HCT116 (cell line): ENCODE results near the gene HMCN2. TPM values are rescaled to one million over a fixed set of nuclear protein-coding genes. Genes with fewer than 3 reads are reported as not detected.

ENCODE experiments used
- ATAC-seq: fragments of 200-7000 bp; cut with Tn5 transposase; 2 replicates; pipeline ENCODE4 v1.9.1; 2020; ENCODE audit warnings: mild to moderate bottlenecking, moderate library complexity
- BruUV-seq: library from RNA; stranded (reverse); fragments of 400-500 nt; replicated peaks from 2 replicates; lab custom pipeline; 2021; lab: Mats Ljungman, UMichigan
- CTCF ChIA-PET: fragments of 300-600 bp; sonication (Branson Sonifier 250); formaldehyde crosslinking; loops from one replicate; lab custom pipeline; 2021; ENCODE audit warnings: antibody characterized with exemption; lab: Charles Lee
- POLR2A ChIA-PET: fragments of 300-600, 350-600 bp; sonication (Branson Sonifier 250); formaldehyde crosslinking; loops from one replicate; lab custom pipeline; 2021; ENCODE audit warnings: antibody characterized with exemption; lab: Charles Lee
- RAD21 ChIA-PET, 2 experiments: fragments of 300-600 bp; sonication (Branson Sonifier 250); formaldehyde crosslinking; loops; one replicate each; lab custom pipeline; 2023; ENCODE audit warnings: low total read pairs in 2 of 2; ENCODE audit not compliant: uncharacterized antibody in 2 of 2, unreplicated experiment in 2 of 2, low non-redundant PET in 1 of 2; lab: Charles Lee
- DNase-seq: peaks from one replicate; pipeline ENCODE4 v3.0.0-alpha.2; 2010; ENCODE audit warnings: low read depth, low spot score
- H2AFZ ChIP-seq: fragments of 200-600 bp; shearing (Covaris generic), sonication (generic); 2 replicates; pipeline ENCODE4 v1.6.1; 2017; ENCODE audit warnings: low read depth, mixed run types, mixed read lengths, antibody characterized with exemption, low read length; ENCODE audit not compliant: poor library complexity, severe bottlenecking
- H3K27ac ChIP-seq: 2 replicates; pipeline ENCODE4 v1.5.1; 2012; ENCODE audit warnings: low read depth, low read length
- H3K27me3 ChIP-seq: fragments of 200-600 bp; sonication (generic); 2 replicates; pipeline ENCODE4 v1.6.1; 2016; ENCODE audit warnings: mixed run types, low read length, mixed read lengths; ENCODE audit not compliant: insufficient read depth
- H3K36me3 ChIP-seq, 2 experiments: fragments of 200-500 bp in 1 of 2; fragments of 200-600 bp in 1 of 2; sonication (Bioruptor generic) in 1 of 2; sonication (generic) in 1 of 2; 2 replicates each; pipeline versions ENCODE4 v1.5.1 to v1.6.1; 2014 to 2016; ENCODE audit warnings: low read length in 2 of 2, inconsistent platforms in 1 of 2, mixed read lengths in 1 of 2, mixed run types in 1 of 2; ENCODE audit not compliant: insufficient read depth in 2 of 2, control insufficient read depth in 1 of 2
- H3K4me1 ChIP-seq, 2 experiments: fragments of 200-600 bp in 1 of 2; sonication (generic) in 1 of 2; 2 replicates each; pipeline versions ENCODE4 v1.5.1 to v1.6.1; 2012 to 2017; ENCODE audit warnings: low read length in 2 of 2, inconsistent platforms in 1 of 2, mild to moderate bottlenecking in 1 of 2, mixed read lengths in 1 of 2, mixed run types in 1 of 2, moderate library complexity in 1 of 2; ENCODE audit not compliant: insufficient read depth in 2 of 2, control insufficient read depth in 1 of 2
- H3K4me2 ChIP-seq: fragments of 200-600 bp; sonication (generic); 2 replicates; pipeline ENCODE4 v1.6.1; 2017; ENCODE audit warnings: mixed run types, low read length, mixed read lengths
- H3K4me3 ChIP-seq, 2 experiments: fragments of 200-600 bp in 1 of 2; sonication (generic) in 1 of 2; replicated peaks in 1 of 2; 2 replicates each; pipeline ENCODE4 v1.5.1; 2011 to 2016; ENCODE audit warnings: low read length in 2 of 2, control low read depth in 1 of 2, low read depth in 1 of 2, mild to moderate bottlenecking in 1 of 2, mixed read lengths in 1 of 2, mixed run types in 1 of 2
- H3K79me2 ChIP-seq: fragments of 200-600 bp; sonication (generic); 2 replicates; pipeline ENCODE4 v1.6.1; 2017; ENCODE audit warnings: mild to moderate bottlenecking, mixed run types, low read length, moderate library complexity, mixed read lengths; ENCODE audit not compliant: insufficient read depth
- H3K9ac ChIP-seq: fragments of 200-600 bp; sonication (generic); 2 replicates; pipeline ENCODE4 v1.6.1; 2016; ENCODE audit warnings: low read length, mixed read lengths
- H3K9me2 ChIP-seq: fragments of 200-600 bp; sonication (generic), shearing (Covaris generic); 2 replicates; pipeline ENCODE4 v1.6.1; 2017; ENCODE audit warnings: mixed run types, mild to moderate bottlenecking, moderate library complexity; ENCODE audit not compliant: insufficient read depth
- H3K9me3 ChIP-seq, 2 experiments: fragments of 200-500 bp in 1 of 2; fragments of 200-600 bp in 1 of 2; sonication (Bioruptor generic) in 1 of 2; sonication (generic) in 1 of 2; 2 replicates each; pipeline ENCODE4 v1.6.1; 2014 to 2017; ENCODE audit warnings: low read length in 2 of 2, mixed read lengths in 2 of 2, inconsistent platforms in 1 of 2, low read depth in 1 of 2, mild to moderate bottlenecking in 1 of 2, mixed run types in 1 of 2, moderate library complexity in 1 of 2; ENCODE audit not compliant: control insufficient read depth in 1 of 2, insufficient read depth in 1 of 2
- H4K20me1 ChIP-seq: fragments of 200-600 bp; sonication (generic), shearing (Covaris generic); 2 replicates; pipeline ENCODE4 v1.6.1; 2017; ENCODE audit warnings: mixed run types, mild to moderate bottlenecking, moderate library complexity; ENCODE audit not compliant: insufficient read depth
- EGR1 ChIP-seq: IDR thresholded peaks from 2 replicates; pipeline ENCODE4 v1.6.1; 2012; ENCODE audit warnings: low read depth
- ELF1 ChIP-seq: IDR thresholded peaks from 2 replicates; pipeline ENCODE4 v1.6.1; 2012; ENCODE audit warnings: low read depth, borderline replicate concordance
- EZH2 ChIP-seq: fragments of 200-600 bp; sonication (generic); IDR thresholded peaks from 2 replicates; pipeline ENCODE4 v1.6.1; 2017; ENCODE audit warnings: antibody characterized with exemption, mixed run types
- MAX ChIP-seq: IDR thresholded peaks from 2 replicates; pipeline ENCODE4 v1.6.1; 2012
- POLR2A ChIP-seq: IDR thresholded peaks from 2 replicates; pipeline ENCODE4 v1.7.0; 2011; ENCODE audit warnings: borderline replicate concordance; ENCODE audit not compliant: insufficient read depth, insufficient read length; ENCODE audit errors: extremely low read depth
- POLR2AphosphoS5 ChIP-seq: IDR thresholded peaks from 2 replicates; pipeline ENCODE4 v1.6.1; 2011; ENCODE audit warnings: mild to moderate bottlenecking, low read depth, low read length, moderate library complexity
- SIN3A ChIP-seq: IDR thresholded peaks from 2 replicates; pipeline ENCODE4 v1.6.1; 2012; ENCODE audit warnings: low read depth
- SRF ChIP-seq: IDR thresholded peaks from 2 replicates; pipeline ENCODE4 v1.6.1; 2012; ENCODE audit warnings: low read depth
- YY1 ChIP-seq: IDR thresholded peaks from 2 replicates; pipeline ENCODE4 v1.6.1; 2011; ENCODE audit warnings: low read length, low read depth, moderate library complexity, mild to moderate bottlenecking; ENCODE audit not compliant: insufficient replicate concordance; ENCODE audit errors: extremely low read depth
- ZFX ChIP-seq: fragments of 450-650 bp; IDR thresholded peaks from 2 replicates; pipeline ENCODE4 v1.6.1; 2017
- ZNF274 ChIP-seq: fragments of 200-500 bp; sonication (Bioruptor generic); IDR thresholded peaks from 2 replicates; pipeline ENCODE4 v1.6.1; 2014; ENCODE audit warnings: mild to moderate bottlenecking, low read depth, low read length, inconsistent platforms
- intact Hi-C: fragments of 100-400 bp; cut with micrococcal nuclease; formaldehyde crosslinking; loops from 2 replicates; pipeline ENCODE4 v1.10.0; 2022
- total RNA-seq: library from RNA; stranded (reverse); gene quantifications from one replicate; pipeline ENCODE4 v1.2.1, GENCODE V29; 2021; ENCODE audit not compliant: unreplicated experiment
- TF ChIP-seq, protein P1 (sequence below), 3 experiments: fragments of 200-600 bp in 1 of 3; sonication (generic) in 1 of 3; IDR thresholded peaks in 2 of 3; conservative IDR thresholded peaks in 1 of 3; 2 replicates each; pipeline ENCODE4 v1.5.1; 2012 to 2017; ENCODE audit warnings: low read depth in 2 of 3, low read length in 2 of 3, antibody characterized with exemption in 1 of 3, borderline replicate concordance in 1 of 3, control low read depth in 1 of 3, mild to moderate bottlenecking in 1 of 3, mixed read lengths in 1 of 3, mixed run types in 1 of 3, moderate library complexity in 1 of 3; ENCODE audit not compliant: insufficient read depth in 1 of 3

Gene HMCN2
- total RNA-seq, 1 experiment from 2014 or later: 0.22 TPM

DNA sequence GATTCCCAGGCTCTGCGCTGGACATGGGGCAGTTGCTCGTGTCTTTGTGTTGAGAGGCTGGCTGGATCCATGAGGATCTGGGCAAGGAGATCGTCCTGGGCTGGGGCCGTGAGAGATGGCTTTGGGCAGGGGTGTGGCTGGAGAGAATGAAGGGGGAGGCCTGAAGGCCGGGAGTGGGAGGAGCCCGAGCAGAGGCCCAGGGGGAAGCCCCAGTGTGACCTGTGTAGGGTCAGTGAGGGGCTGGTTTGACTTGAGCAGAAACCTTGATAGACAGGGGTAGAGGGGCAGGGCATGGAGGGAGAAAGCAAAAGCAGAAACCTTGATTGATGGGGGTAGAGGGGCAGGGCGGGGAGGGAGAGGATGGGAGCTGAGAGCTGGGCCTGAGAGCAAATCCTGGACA lies 124.8 kb downstream of the HMCN2 start:
- H3K27ac ChIP-seq: no peak overlapping the region
- DNase-seq (no peak), ATAC-seq (no peak)
- H3K79me2 ChIP-seq: no peaks in the 10 kb centered on the region
- no peak for TF ChIP-seq ZFX
- TF ChIP-seq POLR2AphosphoS5: no peak
- TF ChIP-seq MAX: no peak
- TF ChIP-seq SIN3A: no peak
- TF ChIP-seq YY1: no peak
- TF ChIP-seq ZNF274: no peak
- no peak for TF ChIP-seq EGR1
- TF ChIP-seq, protein P1, sequence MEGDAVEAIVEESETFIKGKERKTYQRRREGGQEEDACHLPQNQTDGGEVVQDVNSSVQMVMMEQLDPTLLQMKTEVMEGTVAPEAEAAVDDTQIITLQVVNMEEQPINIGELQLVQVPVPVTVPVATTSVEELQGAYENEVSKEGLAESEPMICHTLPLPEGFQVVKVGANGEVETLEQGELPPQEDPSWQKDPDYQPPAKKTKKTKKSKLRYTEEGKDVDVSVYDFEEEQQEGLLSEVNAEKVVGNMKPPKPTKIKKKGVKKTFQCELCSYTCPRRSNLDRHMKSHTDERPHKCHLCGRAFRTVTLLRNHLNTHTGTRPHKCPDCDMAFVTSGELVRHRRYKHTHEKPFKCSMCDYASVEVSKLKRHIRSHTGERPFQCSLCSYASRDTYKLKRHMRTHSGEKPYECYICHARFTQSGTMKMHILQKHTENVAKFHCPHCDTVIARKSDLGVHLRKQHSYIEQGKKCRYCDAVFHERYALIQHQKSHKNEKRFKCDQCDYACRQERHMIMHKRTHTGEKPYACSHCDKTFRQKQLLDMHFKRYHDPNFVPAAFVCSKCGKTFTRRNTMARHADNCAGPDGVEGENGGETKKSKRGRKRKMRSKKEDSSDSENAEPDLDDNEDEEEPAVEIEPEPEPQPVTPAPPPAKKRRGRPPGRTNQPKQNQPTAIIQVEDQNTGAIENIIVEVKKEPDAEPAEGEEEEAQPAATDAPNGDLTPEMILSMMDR (IDR thresholded peaks at IDR 0.05 in 2 of 3, conservative IDR thresholded peaks at IDR 0.05 in 1 of 3; ENCODE audit: borderline replicate concordance in 1 of 3, insufficient read depth in 1 of 3, low read depth in 2 of 3, low read length in 2 of 3): no peak
- TF ChIP-seq SRF: no peak
- TF ChIP-seq ELF1: no peak
- TF ChIP-seq POLR2A: no peak
- TF ChIP-seq EZH2: no peak
- ChIA-PET RAD21 (no interaction called here), POLR2A (no interaction called here), CTCF (no interaction called here)
- intact Hi-C loops: no loop called here
- H3K4me1 ChIP-seq: peaks cover 0 to 5% of the 10 kb centered on the region in 2 experiments; a peak in 2 of 4 replicates
- no peak overlapping the region for H3K4me3 ChIP-seq
- no TSS peak for BruUV-seq
- no peaks in the 10 kb centered on the region for H3K9me3 ChIP-seq
- H2AFZ ChIP-seq: no peak overlapping the region
- H3K9ac ChIP-seq: no peak overlapping the region
- H3K4me2 ChIP-seq: no peak overlapping the region
- H3K27me3 ChIP-seq: no peaks in the 10 kb centered on the region
- no peaks in the 10 kb centered on the region for H3K9me2 ChIP-seq
- H3K36me3 ChIP-seq: no peaks in the 10 kb centered on the region
- H4K20me1 ChIP-seq: no peaks in the 10 kb centered on the region
